Stimulated activated CD8-positive, alpha-beta memory T cell treated with anti-CD3 and anti-CD28 coated beads, Interleukin-15, amount 100 ng/mL, for 1 hour (primary cell): Measurements from ENCODE around the gene DNAJB7.
"Not testable (repeated sequence)": the region's sequence is repeated elsewhere in the genome, so short reads cannot be mapped to it uniquely, and the experiment has no call there.

Experiments used
- DNase-seq: peaks from one replicate; pipeline ENCODE4 v3.0.0-alpha.2; 2020; ENCODE audit warnings: low read depth

DNAJB7 gene

GRCh38 chr22:40844951-40845350 lies 17.0 kb downstream of the DNAJB7 start:
- no peak for DNase-seq

DNA sequence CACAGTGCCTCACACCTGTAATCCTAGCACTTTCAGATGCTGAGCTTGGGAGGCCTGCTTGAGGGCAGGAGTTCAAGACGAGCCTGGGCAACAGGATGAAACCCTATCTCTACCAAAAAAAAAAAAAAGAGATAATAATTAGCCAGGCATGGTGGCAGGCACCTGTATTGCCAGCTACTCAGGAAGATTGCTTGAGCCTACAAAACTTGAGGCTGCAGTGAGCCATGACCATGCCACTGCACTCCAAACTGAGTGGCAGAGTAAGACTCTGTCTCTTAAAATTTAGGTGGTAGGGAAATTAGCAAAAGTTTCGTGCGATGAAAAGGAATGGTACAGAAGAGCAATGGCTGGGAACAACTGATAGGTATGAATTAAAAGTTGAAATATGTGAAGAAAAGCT lies 23.4 kb downstream of the DNAJB7 start:
- DNase-seq = no peak

DNA sequence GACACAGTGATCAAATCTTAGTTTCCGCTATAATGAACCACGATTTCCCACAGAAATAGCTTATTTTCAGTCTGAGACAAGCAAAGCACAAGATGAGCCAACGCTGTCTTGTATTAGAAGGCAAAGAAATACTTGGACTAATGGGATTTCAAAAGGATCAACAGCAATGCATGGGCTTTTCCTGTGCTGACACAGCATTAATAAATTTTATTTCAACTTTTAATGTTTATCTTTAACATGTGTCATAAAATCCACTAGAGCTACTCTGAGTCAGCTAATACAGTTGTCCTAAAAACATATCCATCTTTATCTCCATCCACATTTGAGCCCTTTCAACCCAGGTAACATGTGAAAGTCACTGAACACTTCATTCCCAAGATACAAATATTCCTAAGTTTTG lies 27.3 kb downstream of the DNAJB7 start:
- no peak for DNase-seq

GRCh38 chr22:40829131-40829530 lies 32.8 kb downstream of the DNAJB7 start:
- DNase-seq = no peak

DNA sequence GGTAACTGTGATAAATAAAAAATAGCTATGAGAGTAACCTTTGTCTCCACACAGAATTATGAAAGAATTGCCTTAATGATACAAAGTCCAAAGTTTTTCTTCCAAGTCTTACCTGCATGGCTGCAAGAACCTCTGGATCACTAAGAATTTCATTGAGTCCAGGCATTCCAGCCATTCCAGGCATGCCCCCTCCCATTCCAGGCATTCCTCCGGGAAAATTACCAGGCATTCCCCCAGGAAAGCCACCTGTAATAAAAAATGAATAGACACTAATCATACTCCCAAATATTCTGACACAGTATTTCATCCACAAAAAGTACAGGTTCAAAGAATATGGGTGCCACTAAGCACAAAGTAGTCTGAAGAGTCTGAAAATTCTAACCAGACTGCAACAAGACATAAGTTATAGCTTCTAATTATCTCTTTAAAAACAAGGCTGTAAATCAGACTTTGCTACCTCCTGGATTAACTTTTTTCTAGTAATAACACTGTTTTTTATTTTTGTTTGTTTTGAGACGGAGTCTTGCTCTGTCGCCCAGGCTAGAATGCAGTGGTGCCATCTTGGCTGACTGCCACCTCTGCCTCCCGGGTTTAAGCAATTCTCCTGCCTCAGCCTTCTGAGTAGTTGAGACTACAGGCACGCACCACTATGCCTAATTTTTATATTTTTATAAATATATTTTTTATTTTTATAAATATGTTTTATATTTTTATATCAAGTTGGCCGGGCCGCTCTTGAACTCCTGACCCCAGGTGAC lies 34.8 kb downstream of the DNAJB7 start:
- DNase-seq = no peak

DNA sequence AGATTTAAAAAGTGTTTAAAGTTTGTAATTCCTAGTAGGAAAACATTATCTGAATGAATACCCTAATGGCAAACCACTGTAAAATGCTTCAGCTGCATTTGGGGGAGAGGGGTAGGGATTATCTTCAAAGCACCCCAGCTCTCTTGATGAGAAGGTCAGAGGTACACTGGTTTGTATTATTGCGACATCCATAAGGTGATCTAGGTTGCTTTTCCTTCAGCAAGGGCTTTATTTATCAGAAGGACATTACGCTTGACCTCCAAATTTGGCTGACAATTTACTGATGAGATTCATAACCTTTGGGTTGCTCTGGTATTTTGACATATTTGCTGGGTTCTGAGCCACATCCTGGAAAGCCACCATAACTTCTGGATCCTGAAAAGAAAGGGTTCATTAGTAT lies 35.6 kb downstream of the DNAJB7 start:
- DNase-seq = not testable (repeated sequence)

DNA sequence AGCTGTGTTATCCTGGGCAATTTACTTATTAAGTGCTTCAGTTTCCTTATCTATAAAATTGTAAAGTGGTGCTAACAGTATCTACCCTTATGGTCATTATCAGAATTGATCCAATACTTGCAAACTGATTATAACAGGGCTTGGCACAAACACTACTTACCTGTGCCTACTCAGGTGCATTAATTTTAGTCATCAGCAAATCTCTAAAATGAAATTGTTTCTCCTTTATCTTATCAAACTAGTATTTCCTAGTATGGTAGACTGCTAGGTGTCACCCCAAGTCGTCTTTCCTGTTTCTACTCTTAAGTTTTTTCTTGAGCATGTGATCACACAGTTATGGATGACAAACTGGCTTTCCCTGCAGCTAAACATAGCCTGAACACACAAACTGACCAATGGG lies 38.5 kb downstream of the DNAJB7 start:
- DNase-seq = no peak

DNA sequence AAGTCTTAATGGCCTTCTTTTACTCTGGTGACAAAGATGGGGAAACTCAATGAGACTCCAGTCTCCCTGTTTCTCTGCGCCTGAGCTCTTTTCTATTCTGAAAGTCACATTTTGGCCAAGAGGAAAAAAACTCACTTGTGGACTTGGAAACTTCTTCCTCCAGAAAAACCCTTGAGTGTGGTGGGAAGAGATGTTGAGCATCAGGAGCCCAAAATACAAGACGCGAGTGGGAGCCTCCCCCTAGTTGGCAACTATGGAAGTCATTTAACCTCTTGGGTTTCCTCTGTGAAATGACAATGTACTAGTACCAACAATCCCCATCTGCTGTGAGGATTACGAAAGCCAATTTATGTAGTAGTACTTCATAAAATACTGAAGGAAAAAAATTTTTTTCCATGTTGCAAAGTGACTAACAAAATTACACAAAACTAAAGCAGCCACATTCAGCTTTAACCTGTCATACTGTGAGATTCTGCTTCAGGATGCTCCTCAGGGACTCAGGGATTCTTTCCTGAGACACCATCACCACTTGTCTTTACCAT lies 42.2 kb downstream of the DNAJB7 start:
- DNase-seq = no peak

DNA sequence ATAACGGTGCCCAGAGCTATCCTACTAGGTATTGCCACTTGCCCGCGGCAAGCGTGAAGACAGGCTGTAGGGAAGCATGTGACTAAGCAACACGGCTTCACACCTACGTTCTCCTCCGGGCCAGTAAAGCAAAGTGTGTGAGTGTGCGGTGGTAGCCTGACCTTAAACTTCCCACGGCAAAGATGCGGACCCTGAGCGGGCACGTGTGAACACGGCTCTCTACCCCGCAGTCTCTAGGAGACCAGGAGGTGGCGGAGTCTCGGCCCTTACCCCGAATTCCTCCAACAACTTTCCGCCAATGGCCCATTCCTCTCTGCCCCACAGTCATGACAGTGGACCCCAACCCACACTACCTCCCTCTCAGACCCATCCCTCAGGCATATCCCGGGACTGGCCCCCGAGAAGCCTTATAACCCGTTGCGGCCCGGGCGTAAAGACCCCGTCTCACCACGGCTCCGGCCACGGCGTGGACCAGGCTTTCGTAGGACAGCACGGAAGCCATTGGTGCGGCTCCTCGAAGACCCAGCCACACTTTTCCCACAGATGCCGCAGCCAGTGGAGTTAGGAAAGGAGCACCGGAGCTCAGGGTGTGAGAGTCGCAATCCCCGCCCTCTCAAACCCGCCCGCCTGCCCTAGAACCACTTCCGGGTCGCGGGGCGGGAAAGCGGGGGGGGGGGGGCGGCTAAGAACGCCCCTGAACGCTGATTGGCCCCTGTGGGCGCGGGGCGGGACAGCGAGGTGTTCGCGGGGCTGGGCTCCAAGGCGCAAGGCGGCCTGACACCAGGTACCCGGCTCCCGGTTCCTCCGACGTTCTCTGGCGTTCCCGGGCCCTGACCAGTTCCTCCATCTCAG lies 42.9 kb downstream of the DNAJB7 start, which contains the start of gene SLC25A17:
SLC25A17 (minus strand) TSS at position 600 of the 852 bp plus-strand sequence; CDS start at position 502, 98 bp downstream.
- peak; percentile 67 for DNase-seq

- no peak for DNase-seq
Measured at GRCh38 chr22:40818192-40818746, 43.6 kb downstream of the DNAJB7 start.

GRCh38 chr22:40817737-40818136 lies 44.2 kb downstream of the DNAJB7 start:
- no peak for DNase-seq

DNA sequence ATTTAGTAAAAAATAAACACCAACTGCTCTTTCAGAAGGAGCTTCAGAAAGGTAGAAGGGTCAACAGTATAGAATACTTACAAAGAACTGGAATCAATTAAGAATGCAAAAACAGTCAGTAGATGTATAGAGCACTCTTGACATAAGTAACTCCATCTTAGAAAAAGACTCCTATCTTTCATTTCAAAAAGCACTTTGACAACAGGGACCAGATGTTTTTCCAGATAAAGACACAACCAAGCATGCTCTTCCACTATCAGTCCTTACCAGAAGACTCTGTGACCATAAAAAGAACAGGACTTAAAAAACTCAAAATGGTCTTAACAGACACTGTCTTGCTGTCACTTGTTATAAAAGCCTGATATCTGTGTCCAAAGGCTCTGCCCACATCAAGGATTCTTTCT lies 48.0 kb downstream of the DNAJB7 start:
- DNase-seq = no peak
